Aortic smooth muscle cell (primary cell): ENCODE results near the gene PRDM9. TPM values are rescaled to one million over a fixed set of nuclear protein-coding genes. Genes with fewer than 3 reads are reported as not detected.

Experiments used
- total RNA-seq: library from RNA; depleted of rRNA; stranded (reverse); fragments of >200 nt; gene quantifications from 2 replicates; pipeline ENCODE4 v1.2.3, GENCODE V29; 2014

PRDM9 gene
- not detected in 2 replicates for total RNA-seq

GRCh38 chr5:23507278-23507685 lies at the start of gene PRDM9:
PRDM9 (plus strand) TSS chr5:23507609; CDS start chr5:23509034, 1,425 bp downstream.

